IMR-90 (cell line): ENCODE measurements around the gene SOD1. TPM values are rescaled to one million over a fixed set of nuclear protein-coding genes. Genes with fewer than 3 reads are reported as not detected.
A peak's percentile ranks its signal among the peaks of the same experiment; 100 is the strongest.

Experiments
- ATAC-seq: fragments of 200-7000 bp; cut with Tn5 transposase; 2 replicates; pipeline ENCODE4 v1.9.1; 2020; ENCODE audit warnings: low read depth, mild to moderate bottlenecking, moderate library complexity
- BruUV-seq: library from RNA; stranded (reverse); fragments of 400-500 nt; replicated peaks from 2 replicates; lab custom pipeline; 2021; lab: Mats Ljungman, UMichigan
- CTCF ChIA-PET: fragments of 300-600 bp; formaldehyde crosslinking; extraction: SDS; loops from one replicate; lab custom pipeline; 2021; ENCODE audit warnings: antibody characterized with exemption; lab: Yijun Ruan, JAX
- POLR2A ChIA-PET: fragments of 300-600 bp; sonication (Branson Sonifier 250); formaldehyde crosslinking; loops from one replicate; lab custom pipeline; 2022; ENCODE audit warnings: antibody characterized with exemption; ENCODE audit not compliant: unreplicated experiment; lab: Charles Lee
- DNase-seq: peaks from one replicate; pipeline ENCODE4 v3.0.0; 2013
- H2AFZ ChIP-seq: replicated peaks from 2 replicates; pipeline ENCODE3; 2013; ENCODE audit warnings: low read length, mild to moderate bottlenecking; ENCODE audit not compliant: poor library complexity
- H2AK5ac ChIP-seq: 2 replicates; pipeline ENCODE4 v1.6.1; 2013; ENCODE audit warnings: low read depth, low read length, inconsistent platforms
- H2AK9ac ChIP-seq: replicated peaks from 2 replicates; pipeline ENCODE3; 2013; ENCODE audit warnings: mild to moderate bottlenecking, low read depth, low read length, moderate library complexity; ENCODE audit not compliant: poor library complexity
- H2BK120ac ChIP-seq: 2 replicates; pipeline ENCODE4 v1.6.1; 2013; ENCODE audit warnings: low read depth, low read length, inconsistent platforms
- H2BK15ac ChIP-seq: 3 replicates; pipeline ENCODE4 v1.6.1; 2013; ENCODE audit warnings: low read depth, low read length, inconsistent platforms
- H2BK20ac ChIP-seq: 2 replicates; pipeline ENCODE4 v1.6.1; 2013; ENCODE audit warnings: low read depth, mild to moderate bottlenecking, inconsistent platforms, low read length, moderate library complexity
- H2BK5ac ChIP-seq: 2 replicates; pipeline ENCODE4 v1.6.1; 2013; ENCODE audit warnings: mild to moderate bottlenecking, low read depth, low read length, inconsistent platforms; ENCODE audit not compliant: poor library complexity, severe bottlenecking
- H3K14ac ChIP-seq: replicated peaks from 2 replicates; pipeline ENCODE4 v1.6.1; 2013; ENCODE audit warnings: low read depth, low read length, inconsistent platforms
- H3K18ac ChIP-seq: 2 replicates; pipeline ENCODE4 v1.6.1; 2013; ENCODE audit warnings: low read depth, low read length, control low read depth
- H3K23ac ChIP-seq: 2 replicates; pipeline ENCODE4 v1.6.1; 2013; ENCODE audit warnings: low read depth, low read length, inconsistent platforms
- H3K27ac ChIP-seq: 2 replicates; pipeline ENCODE4 v1.5.1; 2013; ENCODE audit warnings: mild to moderate bottlenecking, control low read depth, low read length; ENCODE audit not compliant: insufficient read depth
- H3K27me3 ChIP-seq: 2 replicates; pipeline ENCODE4 v1.6.1; 2013; ENCODE audit warnings: low read length; ENCODE audit not compliant: control insufficient read depth, insufficient read depth
- H3K36me3 ChIP-seq: 2 replicates; pipeline ENCODE4 v1.6.1; 2013; ENCODE audit warnings: low read length, mixed read lengths; ENCODE audit not compliant: control insufficient read depth, insufficient read depth
- H3K4ac ChIP-seq: 2 replicates; pipeline ENCODE4 v1.6.1; 2013; ENCODE audit warnings: low read depth, low read length, inconsistent platforms
- H3K4me1 ChIP-seq: 2 replicates; pipeline ENCODE4 v1.6.1; 2013; ENCODE audit warnings: low read length, mixed read lengths; ENCODE audit not compliant: control insufficient read depth, insufficient read depth
- H3K4me2 ChIP-seq: 2 replicates; pipeline ENCODE4 v1.6.1; 2013; ENCODE audit warnings: low read depth, mild to moderate bottlenecking, control low read depth, low read length, moderate library complexity
- H3K4me3 ChIP-seq: 2 replicates; pipeline ENCODE4 v1.5.1; 2013; ENCODE audit warnings: low read depth, mild to moderate bottlenecking, control low read depth, low read length, moderate library complexity; ENCODE audit not compliant: insufficient read depth
- H3K56ac ChIP-seq: 2 replicates; pipeline ENCODE4 v1.6.1; 2013; ENCODE audit warnings: low read length, inconsistent platforms; ENCODE audit not compliant: insufficient read depth; ENCODE audit errors: extremely low read depth
- H3K79me1 ChIP-seq, 2 experiments: 2 replicates each; pipeline ENCODE4 v1.6.1; 2013; ENCODE audit warnings: low read length in 2 of 2, inconsistent platforms in 1 of 2, low read depth in 1 of 2
- H3K9ac ChIP-seq: 2 replicates; pipeline ENCODE4 v1.6.1; 2013; ENCODE audit warnings: low read depth, low read length, control low read depth
- H3K9me1 ChIP-seq: 2 replicates; pipeline ENCODE4 v1.6.1; 2013; ENCODE audit warnings: low read length, inconsistent platforms; ENCODE audit not compliant: insufficient read depth
- H3K9me3 ChIP-seq: 2 replicates; pipeline ENCODE4 v1.6.1; 2013; ENCODE audit warnings: low read length; ENCODE audit not compliant: control insufficient read depth, insufficient read depth
- H4K20me1 ChIP-seq: 2 replicates; pipeline ENCODE4 v1.6.1; 2013; ENCODE audit warnings: low read length, inconsistent platforms; ENCODE audit not compliant: insufficient read depth
- H4K5ac ChIP-seq: 2 replicates; pipeline ENCODE4 v1.6.1; 2013; ENCODE audit warnings: mild to moderate bottlenecking, low read depth, low read length, control low read depth
- H4K8ac ChIP-seq, 2 experiments: 2 replicates each; pipeline ENCODE4 v1.6.1; 2013; ENCODE audit warnings: low read depth in 2 of 2, low read length in 2 of 2, control low read depth in 1 of 2, inconsistent platforms in 1 of 2
- H4K91ac ChIP-seq: 2 replicates; pipeline ENCODE4 v1.6.1; 2013; ENCODE audit warnings: low read depth, low read length, inconsistent platforms; ENCODE audit not compliant: insufficient read depth
- ELK1 ChIP-seq: fragments of 150-350 bp; IDR thresholded peaks from 2 replicates; pipeline ENCODE4 v1.6.1; 2016; ENCODE audit warnings: low read depth, mild to moderate bottlenecking, low read length, moderate library complexity, borderline replicate concordance
- FOS ChIP-seq: fragments of 150-350 bp; IDR thresholded peaks from 2 replicates; pipeline ENCODE4 v1.6.1; 2016; ENCODE audit warnings: low read depth, low read length
- RAD21 ChIP-seq: IDR thresholded peaks from 2 replicates; pipeline ENCODE4 v1.6.1; 2012; ENCODE audit warnings: low read length, improper control_type of control experiment
- SMC3 ChIP-seq: fragments of 150-350 bp; IDR thresholded peaks from 2 replicates; pipeline ENCODE4 v1.6.1; 2016; ENCODE audit warnings: low read depth, mild to moderate bottlenecking, antibody characterized with exemption, low read length, moderate library complexity
- USF2 ChIP-seq: fragments of 150-350 bp; IDR thresholded peaks from 2 replicates; pipeline ENCODE4 v1.6.1; 2017; ENCODE audit warnings: mild to moderate bottlenecking, antibody characterized with exemption, low read length, low read depth
- WGBS, 2 experiments: methylation state at CpG; one replicate each; pipeline versions ENCODE4 v1.1.5 to v1.1.7; 2013; ENCODE audit warnings: missing lambda C conversion rate in 2 of 2; ENCODE audit not compliant: insufficient read length in 1 of 2; ENCODE audit errors: extremely low coverage in 2 of 2; 5-methylcytosine and 5-hydroxymethylcytosine counted together
- dilution Hi-C: fragments of 300-500 bp; cut with HindIII; formaldehyde crosslinking; loops from one replicate; pipeline ENCODE4 v1.14.3; 2018; ENCODE audit warnings: low sequenced_read_pairs; ENCODE audit not compliant: unreplicated experiment
- in situ Hi-C: fragments of 300-500 bp; cut with MboI; formaldehyde crosslinking; loops from 3 replicates; pipeline ENCODE4 v1.14.3; 2019; ENCODE audit warnings: low sequenced_read_pairs, inconsistent platforms, mixed read lengths
- intact Hi-C: fragments of 100-400 bp; cut with micrococcal nuclease; formaldehyde crosslinking; loops from 2 replicates; pipeline ENCODE4 v1.10.0; 2022
- polyA plus RNA-seq, 3 experiments: library from polyadenylated mRNA; depleted of rRNA; stranded (reverse); fragments of >200 nt; gene quantifications; 2 replicates each; pipeline ENCODE4 v1.2.3, GENCODE V29; 2012; ENCODE audit warnings: low replicate concordance in 1 of 3
- total RNA-seq: library from RNA; depleted of rRNA; stranded (reverse); fragments of >200 nt; gene quantifications from 2 replicates; pipeline ENCODE4 v1.2.3, GENCODE V29; 2012

The SOD1 gene
- total and polyA plus RNA-seq, 2 of the 4 experiments (the other 2 are of a cell fraction): 312 to 392 TPM

- TF ChIP-seq FOS: no peak
- TF ChIP-seq SMC3: no peak
- TF ChIP-seq RAD21: no peak
- TF ChIP-seq ELK1: no peak
- no peak for TF ChIP-seq USF2
- Histone ChIP-seq H3K23ac (peak overlapping the region; percentile 21; the same call in 1 of the 2 replicates), H4K20me1 (peaks cover 66% of the 10 kb centered on the region), H3K4me2 (peak overlapping the region; percentile 65; the same call in 1 of the 2 replicates), H2BK120ac (no peak overlapping the region), H2BK5ac (peak overlapping the region; percentile 60), H3K9ac (no peak overlapping the region), H4K5ac (no peak overlapping the region), H3K18ac (no peak overlapping the region), H3K14ac (0 out of 2 replicates have a peak overlapping the region, but pooled peaks have one; percentile 9), H3K9me3 (no peaks in the 10 kb centered on the region), H2AFZ (no peak overlapping the region), H3K56ac (no peak overlapping the region), H3K9me1 (no peaks in the 10 kb centered on the region; the same call in 1 of the 2 replicates), H3K79me1 (peaks cover 3 to 31% of the 10 kb centered on the region in 2 experiments; a peak in 2 of 4 replicates), H3K4ac (no peak overlapping the region), H4K91ac (no peak overlapping the region), H3K36me3 (no peaks in the 10 kb centered on the region), H3K27ac (no peak overlapping the region), H2AK5ac (no peak overlapping the region), H3K4me3 (no peak overlapping the region), H2AK9ac (no peak overlapping the region), H3K4me1 (peaks cover 9% of the 10 kb centered on the region), H2BK15ac (no peak overlapping the region), H3K27me3 (no peaks in the 10 kb centered on the region), H4K8ac (no peak overlapping the region; a peak in 1 of 4 replicates), H2BK20ac (no peak overlapping the region)
- no TSS peak for BruUV-seq
- WGBS, 2 experiments: no CpG with 5 or more reads among the region's 5 CpGs
- in situ Hi-C loops (no loop called here), dilution Hi-C loops (no loop called here), intact Hi-C loops (loop anchor here (2.0 kb wide), 1 partner anchor 15 kb away; no protein-coding TSS in a partner anchor)
- ATAC-seq: peak; percentile 56
- ChIA-PET POLR2A (no interaction called here), CTCF (no interaction called here)
- DNase-seq: peak; percentile 45
Measured at GRCh38 chr21:31713973-31714740, 54.7 kb downstream of the SOD1 start.
